GM21423 (cell line): Measurements from ENCODE around the gene PTPRM.

ENCODE experiments used
- ATAC-seq: cut with Tn5 transposase; IDR thresholded peaks from one replicate; pipeline ENCODE4 v1.9.1; 2021; ENCODE audit warnings: mild to moderate bottlenecking, moderate library complexity; ENCODE audit not compliant: unreplicated experiment

Gene PTPRM

GRCh38 chr18:7885865-7886264, 318.7 kb downstream of the PTPRM start:
- no peak for ATAC-seq

- no peak for ATAC-seq
Measured at GRCh38 chr18:7886436-7886835, 319.3 kb downstream of the PTPRM start.

GRCh38 chr18:7889515-7889914, 322.4 kb downstream of the PTPRM start:
- no peak for ATAC-seq

GRCh38 chr18:7890075-7890474, 323.0 kb downstream of the PTPRM start:
- no peak for ATAC-seq

GRCh38 chr18:7892556-7892955, 325.4 kb downstream of the PTPRM start:
- no peak for ATAC-seq

- no peak for ATAC-seq
Measured at GRCh38 chr18:7894592-7894991, 327.5 kb downstream of the PTPRM start.

- ATAC-seq: no peak
Measured at GRCh38 chr18:7895346-7895745, 328.2 kb downstream of the PTPRM start.

- ATAC-seq: no peak
Measured at GRCh38 chr18:7896161-7896560, 329.0 kb downstream of the PTPRM start.

- no peak for ATAC-seq
Measured at GRCh38 chr18:7896805-7897518, 329.8 kb downstream of the PTPRM start.

GRCh38 chr18:7898181-7898580, 331.1 kb downstream of the PTPRM start:
- ATAC-seq: no peak

GRCh38 chr18:7899078-7899477, 332.0 kb downstream of the PTPRM start:
- no peak for ATAC-seq

- no peak for ATAC-seq
Measured at GRCh38 chr18:7900091-7900490, 333.0 kb downstream of the PTPRM start.

GRCh38 chr18:7901657-7902056, 334.5 kb downstream of the PTPRM start:
- ATAC-seq: no peak

- ATAC-seq: no peak
Measured at GRCh38 chr18:7902399-7902839, 335.3 kb downstream of the PTPRM start.

- no peak for ATAC-seq
Measured at GRCh38 chr18:7904529-7904928, 337.4 kb downstream of the PTPRM start.

GRCh38 chr18:7908681-7909299, 341.7 kb downstream of the PTPRM start:
- ATAC-seq: no peak

GRCh38 chr18:7914834-7915670, 347.9 kb downstream of the PTPRM start:
- no peak for ATAC-seq

GRCh38 chr18:7918701-7919100, 351.6 kb downstream of the PTPRM start:
- ATAC-seq: no peak

- no peak for ATAC-seq
Measured at GRCh38 chr18:7919565-7919964, 352.4 kb downstream of the PTPRM start.

- no peak for ATAC-seq
Measured at GRCh38 chr18:7921938-7922587, 354.9 kb downstream of the PTPRM start.

GRCh38 chr18:7923105-7923504, 356.0 kb downstream of the PTPRM start:
- no peak for ATAC-seq
